IMR-90 (cell line): ENCODE measurements around the gene CCDC92. TPM values are rescaled to one million over a fixed set of nuclear protein-coding genes. Genes with fewer than 3 reads are reported as not detected.

Experiments used
- ATAC-seq: fragments of 200-7000 bp; cut with Tn5 transposase; 2 replicates; pipeline ENCODE4 v1.9.1; 2020; ENCODE audit warnings: low read depth, mild to moderate bottlenecking, moderate library complexity
- BruUV-seq: library from RNA; stranded (reverse); fragments of 400-500 nt; replicated peaks from 2 replicates; lab custom pipeline; 2021; lab: Mats Ljungman, UMichigan
- CTCF ChIA-PET: fragments of 300-600 bp; formaldehyde crosslinking; extraction: SDS; loops from one replicate; lab custom pipeline; 2021; ENCODE audit warnings: antibody characterized with exemption; lab: Yijun Ruan, JAX
- POLR2A ChIA-PET: fragments of 300-600 bp; sonication (Branson Sonifier 250); formaldehyde crosslinking; loops from one replicate; lab custom pipeline; 2022; ENCODE audit warnings: antibody characterized with exemption; ENCODE audit not compliant: unreplicated experiment; lab: Charles Lee
- DNase-seq: peaks from one replicate; pipeline ENCODE4 v3.0.0; 2013
- H2AFZ ChIP-seq: replicated peaks from 2 replicates; pipeline ENCODE3; 2013; ENCODE audit warnings: low read length, mild to moderate bottlenecking; ENCODE audit not compliant: poor library complexity
- H2AK5ac ChIP-seq: 2 replicates; pipeline ENCODE4 v1.6.1; 2013; ENCODE audit warnings: low read depth, low read length, inconsistent platforms
- H2AK9ac ChIP-seq: replicated peaks from 2 replicates; pipeline ENCODE3; 2013; ENCODE audit warnings: mild to moderate bottlenecking, low read depth, low read length, moderate library complexity; ENCODE audit not compliant: poor library complexity
- H2BK120ac ChIP-seq: 2 replicates; pipeline ENCODE4 v1.6.1; 2013; ENCODE audit warnings: low read depth, low read length, inconsistent platforms
- H2BK15ac ChIP-seq: 3 replicates; pipeline ENCODE4 v1.6.1; 2013; ENCODE audit warnings: low read depth, low read length, inconsistent platforms
- H2BK20ac ChIP-seq: 2 replicates; pipeline ENCODE4 v1.6.1; 2013; ENCODE audit warnings: low read depth, mild to moderate bottlenecking, inconsistent platforms, low read length, moderate library complexity
- H2BK5ac ChIP-seq: 2 replicates; pipeline ENCODE4 v1.6.1; 2013; ENCODE audit warnings: mild to moderate bottlenecking, low read depth, low read length, inconsistent platforms; ENCODE audit not compliant: poor library complexity, severe bottlenecking
- H3K14ac ChIP-seq: replicated peaks from 2 replicates; pipeline ENCODE4 v1.6.1; 2013; ENCODE audit warnings: low read depth, low read length, inconsistent platforms
- H3K18ac ChIP-seq: 2 replicates; pipeline ENCODE4 v1.6.1; 2013; ENCODE audit warnings: low read depth, low read length, control low read depth
- H3K23ac ChIP-seq: 2 replicates; pipeline ENCODE4 v1.6.1; 2013; ENCODE audit warnings: low read depth, low read length, inconsistent platforms
- H3K27ac ChIP-seq: 2 replicates; pipeline ENCODE4 v1.5.1; 2013; ENCODE audit warnings: mild to moderate bottlenecking, control low read depth, low read length; ENCODE audit not compliant: insufficient read depth
- H3K27me3 ChIP-seq: 2 replicates; pipeline ENCODE4 v1.6.1; 2013; ENCODE audit warnings: low read length; ENCODE audit not compliant: control insufficient read depth, insufficient read depth
- H3K36me3 ChIP-seq: 2 replicates; pipeline ENCODE4 v1.6.1; 2013; ENCODE audit warnings: low read length, mixed read lengths; ENCODE audit not compliant: control insufficient read depth, insufficient read depth
- H3K4ac ChIP-seq: 2 replicates; pipeline ENCODE4 v1.6.1; 2013; ENCODE audit warnings: low read depth, low read length, inconsistent platforms
- H3K4me1 ChIP-seq: 2 replicates; pipeline ENCODE4 v1.6.1; 2013; ENCODE audit warnings: low read length, mixed read lengths; ENCODE audit not compliant: control insufficient read depth, insufficient read depth
- H3K4me2 ChIP-seq: 2 replicates; pipeline ENCODE4 v1.6.1; 2013; ENCODE audit warnings: low read depth, mild to moderate bottlenecking, control low read depth, low read length, moderate library complexity
- H3K4me3 ChIP-seq: 2 replicates; pipeline ENCODE4 v1.5.1; 2013; ENCODE audit warnings: low read depth, mild to moderate bottlenecking, control low read depth, low read length, moderate library complexity; ENCODE audit not compliant: insufficient read depth
- H3K56ac ChIP-seq: 2 replicates; pipeline ENCODE4 v1.6.1; 2013; ENCODE audit warnings: low read length, inconsistent platforms; ENCODE audit not compliant: insufficient read depth; ENCODE audit errors: extremely low read depth
- H3K79me1 ChIP-seq, 2 experiments: 2 replicates each; pipeline ENCODE4 v1.6.1; 2013; ENCODE audit warnings: low read length in 2 of 2, inconsistent platforms in 1 of 2, low read depth in 1 of 2
- H3K9ac ChIP-seq: 2 replicates; pipeline ENCODE4 v1.6.1; 2013; ENCODE audit warnings: low read depth, low read length, control low read depth
- H3K9me1 ChIP-seq: 2 replicates; pipeline ENCODE4 v1.6.1; 2013; ENCODE audit warnings: low read length, inconsistent platforms; ENCODE audit not compliant: insufficient read depth
- H3K9me3 ChIP-seq: 2 replicates; pipeline ENCODE4 v1.6.1; 2013; ENCODE audit warnings: low read length; ENCODE audit not compliant: control insufficient read depth, insufficient read depth
- H4K20me1 ChIP-seq: 2 replicates; pipeline ENCODE4 v1.6.1; 2013; ENCODE audit warnings: low read length, inconsistent platforms; ENCODE audit not compliant: insufficient read depth
- H4K5ac ChIP-seq: 2 replicates; pipeline ENCODE4 v1.6.1; 2013; ENCODE audit warnings: mild to moderate bottlenecking, low read depth, low read length, control low read depth
- H4K8ac ChIP-seq, 2 experiments: 2 replicates each; pipeline ENCODE4 v1.6.1; 2013; ENCODE audit warnings: low read depth in 2 of 2, low read length in 2 of 2, control low read depth in 1 of 2, inconsistent platforms in 1 of 2
- H4K91ac ChIP-seq: 2 replicates; pipeline ENCODE4 v1.6.1; 2013; ENCODE audit warnings: low read depth, low read length, inconsistent platforms; ENCODE audit not compliant: insufficient read depth
- CEBPB ChIP-seq: IDR thresholded peaks from 2 replicates; pipeline ENCODE4 v1.6.1; 2012; ENCODE audit warnings: low read depth, low read length, improper control_type of control experiment
- CHD1 ChIP-seq: IDR thresholded peaks from 2 replicates; pipeline ENCODE4 v1.6.1; 2012; ENCODE audit warnings: low read depth, low read length, improper control_type of control experiment
- POLR2A ChIP-seq: IDR thresholded peaks from 2 replicates; pipeline ENCODE4 v1.6.1; 2012; ENCODE audit warnings: mild to moderate bottlenecking, low read depth, low read length
- RAD21 ChIP-seq: IDR thresholded peaks from 2 replicates; pipeline ENCODE4 v1.6.1; 2012; ENCODE audit warnings: low read length, improper control_type of control experiment
- WGBS, 2 experiments: methylation state at CpG; one replicate each; pipeline versions ENCODE4 v1.1.5 to v1.1.7; 2013; ENCODE audit warnings: missing lambda C conversion rate in 2 of 2; ENCODE audit not compliant: insufficient read length in 1 of 2; ENCODE audit errors: extremely low coverage in 2 of 2; 5-methylcytosine and 5-hydroxymethylcytosine counted together
- dilution Hi-C: fragments of 300-500 bp; cut with HindIII; formaldehyde crosslinking; loops from one replicate; pipeline ENCODE4 v1.14.3; 2018; ENCODE audit warnings: low sequenced_read_pairs; ENCODE audit not compliant: unreplicated experiment
- in situ Hi-C: fragments of 300-500 bp; cut with MboI; formaldehyde crosslinking; loops from 3 replicates; pipeline ENCODE4 v1.14.3; 2019; ENCODE audit warnings: low sequenced_read_pairs, inconsistent platforms, mixed read lengths
- intact Hi-C: fragments of 100-400 bp; cut with micrococcal nuclease; formaldehyde crosslinking; loops from 2 replicates; pipeline ENCODE4 v1.10.0; 2022
- polyA plus RNA-seq, 3 experiments: library from polyadenylated mRNA; depleted of rRNA; stranded (reverse); fragments of >200 nt; gene quantifications; 2 replicates each; pipeline ENCODE4 v1.2.3, GENCODE V29; 2012; ENCODE audit warnings: low replicate concordance in 1 of 3
- total RNA-seq: library from RNA; depleted of rRNA; stranded (reverse); fragments of >200 nt; gene quantifications from 2 replicates; pipeline ENCODE4 v1.2.3, GENCODE V29; 2012

CCDC92 gene
- total and polyA plus RNA-seq, 2 of the 4 experiments (the other 2 are of a cell fraction), result 5.7 to 55.5 TPM

DNA sequence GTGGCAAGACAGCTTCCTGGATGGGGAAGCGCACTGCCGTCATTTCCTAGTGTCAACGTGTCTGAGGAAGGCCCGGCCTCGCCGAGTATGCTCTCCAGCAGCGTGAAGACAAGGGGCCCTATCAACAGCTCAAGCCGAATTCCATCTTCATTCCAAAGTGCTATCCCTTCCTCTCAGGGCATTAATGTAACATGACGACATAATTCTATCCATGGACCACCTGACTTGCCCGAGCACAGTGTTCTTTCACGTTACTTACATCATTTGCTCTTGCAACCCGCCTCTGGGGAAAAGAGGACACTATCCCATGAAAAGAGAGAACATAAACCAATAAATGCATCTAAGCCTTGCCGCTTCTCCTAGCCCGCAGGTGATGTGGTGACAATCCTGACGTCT, 22.9 kb downstream of the CCDC92 start:
- Histone ChIP-seq H3K9ac (no peak overlapping the region), H3K14ac (no peak overlapping the region), H3K79me1 (peaks cover 32 to 75% of the 10 kb centered on the region in 2 experiments), H3K27ac (no peak overlapping the region), H3K36me3 (peaks cover 11% of the 10 kb centered on the region), H2BK15ac (no peak overlapping the region), H3K27me3 (no peaks in the 10 kb centered on the region), H2BK5ac (no peak overlapping the region), H3K9me1 (peaks cover 13% of the 10 kb centered on the region), H3K23ac (no peak overlapping the region), H3K4me3 (no peak overlapping the region), H3K9me3 (no peaks in the 10 kb centered on the region), H3K4ac (no peak overlapping the region), H3K4me1 (peaks cover 19% of the 10 kb centered on the region), H3K18ac (no peak overlapping the region), H3K56ac (no peak overlapping the region), H4K91ac (no peak overlapping the region), H3K4me2 (no peak overlapping the region), H2AK5ac (no peak overlapping the region), H2AFZ (no peak overlapping the region), H4K8ac (no peak overlapping the region), H2BK120ac (no peak overlapping the region), H4K20me1 (peaks cover 7% of the 10 kb centered on the region; the same call in 1 of the 2 replicates), H2AK9ac (no peak overlapping the region), H2BK20ac (no peak overlapping the region), H4K5ac (no peak overlapping the region)
- 83% methylated on average over 7 of the region's 15 CpGs; no CpG with 5 or more reads in 1 of the 2 experiments for WGBS, 2 experiments
- TF ChIP-seq CHD1 (no peak), POLR2A (no peak), RAD21 (no peak), CEBPB (no peak)
- ChIA-PET CTCF (no interaction called here), POLR2A (no interaction called here)
- no peak for DNase-seq
- ATAC-seq, result no peak
- in situ Hi-C loops, result no loop called here
- dilution Hi-C loops, result no loop called here
- no TSS peak for BruUV-seq
- intact Hi-C loops, result no loop called here
